Measurements from ENCODE around the gene OSBPL5.

OSBPL5 gene

GRCh38 chr11:3135481-3136440 lies 29.3 kb downstream of the OSBPL5 start:
- no peaks in the 10 kb centered on the region for H3K36me3 ChIP-seq (ENCODE audit: insufficient read depth, low read length)
- no peaks in the 10 kb centered on the region; the same call in 1 of the 2 replicates for H3K4me1 ChIP-seq (ENCODE audit: insufficient read depth, low read length)
- no peak overlapping the region; the same call in 1 of the 2 replicates for H3K27ac ChIP-seq (ENCODE audit: low read depth, low read length)
- no peaks in the 10 kb centered on the region for H3K9me3 ChIP-seq (ENCODE audit: insufficient read depth, low read depth, low read length)
- no peak overlapping the region for H3K4me3 ChIP-seq (ENCODE audit: low read length)
- no peaks in the 10 kb centered on the region for H3K27me3 ChIP-seq (ENCODE audit: insufficient read depth, low read length)
- H3K9ac ChIP-seq (ENCODE audit: low read depth, low read length), result no peak overlapping the region
- 85% methylated on average over 15 of the region's 15 CpGs for WGBS

- Histone ChIP-seq H3K4me1 (ENCODE audit: insufficient read depth, low read length) (no peaks in the 10 kb centered on the region; the same call in 1 of the 2 replicates), H3K9me3 (ENCODE audit: insufficient read depth, low read depth, low read length) (no peaks in the 10 kb centered on the region), H3K36me3 (ENCODE audit: insufficient read depth, low read length) (no peaks in the 10 kb centered on the region), H3K9ac (ENCODE audit: low read depth, low read length) (no peak overlapping the region), H3K4me3 (ENCODE audit: low read length) (no peak overlapping the region), H3K27me3 (ENCODE audit: insufficient read depth, low read length) (no peaks in the 10 kb centered on the region), H3K27ac (ENCODE audit: low read depth, low read length) (no peak overlapping the region)
- WGBS, result 88% methylated on average over 27 of the region's 27 CpGs
These were observed 30.2 kb downstream of the OSBPL5 start for GRCh38 chr11:3134651-3135480.

DNA sequence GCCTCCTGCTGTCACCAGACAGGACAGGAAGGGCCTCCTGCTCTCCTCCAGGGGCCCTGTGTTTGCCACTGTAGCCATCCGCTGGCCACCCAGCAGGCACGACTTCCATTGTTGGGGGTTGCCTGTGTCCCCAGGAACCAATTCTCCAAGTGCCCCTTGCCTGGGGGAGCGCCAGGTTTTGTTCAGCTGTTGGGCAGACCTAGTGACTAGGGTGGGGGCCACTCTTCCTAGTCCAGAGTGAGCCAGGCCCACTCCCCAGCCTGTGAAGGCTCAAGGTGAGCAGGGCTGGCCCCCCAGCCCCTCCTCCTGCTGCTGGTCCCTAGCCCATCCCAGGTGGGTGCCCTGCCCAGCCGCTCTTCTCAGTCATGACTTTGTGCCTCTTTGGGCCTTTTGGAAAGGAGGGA lies 30.9 kb downstream of the OSBPL5 start:
- WGBS, result 69% methylated on average over 4 of the region's 4 CpGs
- Histone ChIP-seq H3K9ac (ENCODE audit: low read depth, low read length) (no peak overlapping the region), H3K27me3 (ENCODE audit: insufficient read depth, low read length) (no peaks in the 10 kb centered on the region), H3K4me1 (ENCODE audit: insufficient read depth, low read length) (no peaks in the 10 kb centered on the region; the same call in 1 of the 2 replicates), H3K9me3 (ENCODE audit: insufficient read depth, low read depth, low read length) (no peaks in the 10 kb centered on the region), H3K36me3 (ENCODE audit: insufficient read depth, low read length) (no peaks in the 10 kb centered on the region), H3K4me3 (ENCODE audit: low read length) (no peak overlapping the region), H3K27ac (ENCODE audit: low read depth, low read length) (no peak overlapping the region)

- no peaks in the 10 kb centered on the region for H3K9me3 ChIP-seq (ENCODE audit: insufficient read depth, low read depth, low read length)
These were observed 31.6 kb downstream of the OSBPL5 start for GRCh38 chr11:3133261-3134217.

GRCh38 chr11:3132831-3133260 lies 32.3 kb downstream of the OSBPL5 start:
- H3K27me3 ChIP-seq (ENCODE audit: insufficient read depth, low read length), result no peaks in the 10 kb centered on the region
- 92% methylated on average over 8 of the region's 8 CpGs for WGBS
- H3K4me1 ChIP-seq (ENCODE audit: insufficient read depth, low read length), result no peaks in the 10 kb centered on the region

More at GRCh38 chr11:3133261-3134217, 31.6 kb downstream of the OSBPL5 start:
- Histone ChIP-seq H3K9ac (ENCODE audit: low read depth, low read length) (no peak overlapping the region), H3K4me3 (ENCODE audit: low read length) (no peak overlapping the region), H3K27ac (ENCODE audit: low read depth, low read length) (no peak overlapping the region), H3K27me3 (ENCODE audit: insufficient read depth, low read length) (no peaks in the 10 kb centered on the region), H3K4me1 (ENCODE audit: insufficient read depth, low read length) (no peaks in the 10 kb centered on the region; the same call in 1 of the 2 replicates), H3K36me3 (ENCODE audit: insufficient read depth, low read length) (no peaks in the 10 kb centered on the region)
- 92% methylated on average over 23 of the region's 23 CpGs for WGBS

DNA sequence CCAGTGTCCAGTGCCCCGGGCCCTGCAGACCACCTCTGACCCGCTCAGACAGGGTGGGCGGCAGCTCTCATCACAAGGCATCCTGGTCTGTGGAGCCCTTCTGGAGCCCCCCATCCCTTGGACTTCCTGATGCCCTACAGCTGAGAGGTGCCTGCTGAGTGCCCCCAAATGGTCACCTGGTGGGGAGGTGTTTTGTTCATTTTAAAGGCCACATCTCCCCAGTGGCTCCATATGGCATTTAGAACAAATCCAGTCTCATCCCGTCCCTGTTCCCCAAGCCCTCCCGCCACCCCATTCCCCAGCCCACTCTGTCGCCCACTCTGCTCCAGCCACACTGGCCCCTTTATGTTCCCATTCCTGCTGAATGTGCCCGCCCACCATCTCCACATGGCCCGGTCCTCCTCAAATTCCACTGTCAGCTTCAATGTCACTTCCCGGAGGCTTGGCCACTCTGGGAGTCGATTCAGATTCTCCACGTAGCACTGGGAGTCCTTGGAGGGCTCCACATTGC lies 32.8 kb downstream of the OSBPL5 start:
- H3K4me1 ChIP-seq (ENCODE audit: insufficient read depth, low read length), result no peaks in the 10 kb centered on the region
- no peaks in the 10 kb centered on the region for H3K36me3 ChIP-seq (ENCODE audit: insufficient read depth, low read length)
- H3K27ac ChIP-seq (ENCODE audit: low read depth, low read length), result no peak overlapping the region
- H3K27me3 ChIP-seq (ENCODE audit: insufficient read depth, low read length), result no peaks in the 10 kb centered on the region
- H3K9ac ChIP-seq (ENCODE audit: low read depth, low read length), result no peak overlapping the region
- WGBS, result 88% methylated on average over 11 of the region's 11 CpGs
- no peaks in the 10 kb centered on the region for H3K9me3 ChIP-seq (ENCODE audit: insufficient read depth, low read depth, low read length)
- H3K4me3 ChIP-seq (ENCODE audit: low read length), result no peak overlapping the region

More at GRCh38 chr11:3132831-3133260, 32.3 kb downstream of the OSBPL5 start:
- Histone ChIP-seq H3K9ac (ENCODE audit: low read depth, low read length) (no peak overlapping the region), H3K9me3 (ENCODE audit: insufficient read depth, low read depth, low read length) (no peaks in the 10 kb centered on the region), H3K4me3 (ENCODE audit: low read length) (no peak overlapping the region), H3K27ac (ENCODE audit: low read depth, low read length) (no peak overlapping the region), H3K36me3 (ENCODE audit: insufficient read depth, low read length) (no peaks in the 10 kb centered on the region)

- Histone ChIP-seq H3K9ac (ENCODE audit: low read depth, low read length) (no peak overlapping the region), H3K4me1 (ENCODE audit: insufficient read depth, low read length) (no peaks in the 10 kb centered on the region), H3K9me3 (ENCODE audit: insufficient read depth, low read depth, low read length) (no peaks in the 10 kb centered on the region), H3K27ac (ENCODE audit: low read depth, low read length) (no peak overlapping the region), H3K36me3 (ENCODE audit: insufficient read depth, low read length) (no peaks in the 10 kb centered on the region), H3K27me3 (ENCODE audit: insufficient read depth, low read length) (no peaks in the 10 kb centered on the region), H3K4me3 (ENCODE audit: low read length) (no peak overlapping the region)
- WGBS, result 91% methylated on average over 2 of the region's 2 CpGs
These were observed 33.7 kb downstream of the OSBPL5 start for GRCh38 chr11:3131330-3131941.

DNA sequence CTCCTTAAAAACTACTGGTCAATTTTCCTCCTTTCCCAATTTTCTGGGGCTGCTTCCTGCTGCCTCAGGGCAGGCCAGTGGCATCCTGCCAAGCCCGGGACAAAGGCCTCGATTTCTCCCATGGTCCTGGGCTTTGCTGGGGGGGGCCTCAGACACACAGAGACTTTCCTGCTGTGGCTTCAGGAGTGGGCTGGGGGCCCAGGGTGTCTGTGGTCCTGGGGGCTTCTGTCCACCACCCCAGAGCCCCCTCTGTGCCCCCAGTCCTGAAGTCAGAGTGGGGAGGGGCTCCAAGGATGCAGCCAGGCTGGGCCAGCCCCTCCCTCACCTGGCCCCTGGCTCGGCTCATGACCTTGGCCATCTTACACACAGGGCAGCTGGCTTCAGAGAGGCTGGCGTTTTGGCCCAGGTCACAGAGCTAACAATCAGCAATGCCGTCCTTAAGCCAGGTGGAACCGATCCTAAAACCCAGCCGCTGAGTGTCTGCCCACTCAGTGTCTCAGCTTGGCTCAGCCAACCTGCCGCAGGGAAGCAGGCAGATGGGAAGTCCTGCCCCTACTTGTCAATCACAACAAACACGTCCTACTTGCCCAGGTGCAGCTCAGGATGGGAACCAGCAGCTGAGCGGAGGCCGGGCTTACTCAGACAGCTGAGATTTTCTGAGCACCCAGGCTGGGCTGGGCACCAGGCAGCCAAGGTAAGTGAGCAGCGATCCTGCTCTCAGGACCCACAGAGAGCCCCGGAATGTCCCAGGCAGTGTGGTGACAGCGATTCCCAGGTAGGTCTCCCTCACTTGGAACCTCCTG lies 34.6 kb downstream of the OSBPL5 start:
- no peaks in the 10 kb centered on the region for H3K36me3 ChIP-seq (ENCODE audit: insufficient read depth, low read length)
- WGBS, result 87% methylated on average over 14 of the region's 14 CpGs

GRCh38 chr11:3129591-3130268 lies 35.4 kb downstream of the OSBPL5 start:
- no peaks in the 10 kb centered on the region for H3K9me3 ChIP-seq (ENCODE audit: insufficient read depth, low read depth, low read length)
- no peaks in the 10 kb centered on the region for H3K4me1 ChIP-seq (ENCODE audit: insufficient read depth, low read length)
- H3K27ac ChIP-seq (ENCODE audit: low read depth, low read length), result no peak overlapping the region
- H3K9ac ChIP-seq (ENCODE audit: low read depth, low read length), result no peak overlapping the region
- WGBS, result 87% methylated on average over 21 of the region's 21 CpGs
- H3K4me3 ChIP-seq (ENCODE audit: low read length), result no peak overlapping the region
- no peaks in the 10 kb centered on the region for H3K36me3 ChIP-seq (ENCODE audit: insufficient read depth, low read length)
- no peaks in the 10 kb centered on the region for H3K27me3 ChIP-seq (ENCODE audit: insufficient read depth, low read length)

More for the DNA sequence above, 34.6 kb downstream of the OSBPL5 start:
- Histone ChIP-seq H3K27me3 (ENCODE audit: insufficient read depth, low read length) (no peaks in the 10 kb centered on the region), H3K9ac (ENCODE audit: low read depth, low read length) (no peak overlapping the region), H3K4me3 (ENCODE audit: low read length) (no peak overlapping the region), H3K27ac (ENCODE audit: low read depth, low read length) (no peak overlapping the region), H3K9me3 (ENCODE audit: insufficient read depth, low read depth, low read length) (no peaks in the 10 kb centered on the region), H3K4me1 (ENCODE audit: insufficient read depth, low read length) (no peaks in the 10 kb centered on the region)
